GM12872 (cell line): ENCODE data around the gene FANCE.

Experiments
- CTCF ChIP-seq: IDR thresholded peaks from 3 replicates; pipeline ENCODE4 v1.5.1; 2011; ENCODE audit warnings: low read depth, mild to moderate bottlenecking, low read length, moderate library complexity; ENCODE audit not compliant: insufficient read depth

Gene FANCE

GRCh38 chr6:35488517-35488862 is 36.4 kb downstream of the FANCE start:
- no peak for TF ChIP-seq CTCF

GRCh38 chr6:35489066-35489465 is 36.9 kb downstream of the FANCE start:
- no peak for TF ChIP-seq CTCF

- TF ChIP-seq CTCF: no peak
These were observed 38.1 kb downstream of the FANCE start for GRCh38 chr6:35489995-35490791.

- no peak for TF ChIP-seq CTCF
These were observed 38.9 kb downstream of the FANCE start for GRCh38 chr6:35490821-35491557.

- no peak for TF ChIP-seq CTCF
These were observed 39.6 kb downstream of the FANCE start for GRCh38 chr6:35491558-35492257.

GRCh38 chr6:35492258-35492973 is 40.3 kb downstream of the FANCE start:
- no peak for TF ChIP-seq CTCF

- TF ChIP-seq CTCF: no peak
These were observed 40.8 kb downstream of the FANCE start for GRCh38 chr6:35492974-35493284.
